ENCODE data around the gene COMMD4.

DNA sequence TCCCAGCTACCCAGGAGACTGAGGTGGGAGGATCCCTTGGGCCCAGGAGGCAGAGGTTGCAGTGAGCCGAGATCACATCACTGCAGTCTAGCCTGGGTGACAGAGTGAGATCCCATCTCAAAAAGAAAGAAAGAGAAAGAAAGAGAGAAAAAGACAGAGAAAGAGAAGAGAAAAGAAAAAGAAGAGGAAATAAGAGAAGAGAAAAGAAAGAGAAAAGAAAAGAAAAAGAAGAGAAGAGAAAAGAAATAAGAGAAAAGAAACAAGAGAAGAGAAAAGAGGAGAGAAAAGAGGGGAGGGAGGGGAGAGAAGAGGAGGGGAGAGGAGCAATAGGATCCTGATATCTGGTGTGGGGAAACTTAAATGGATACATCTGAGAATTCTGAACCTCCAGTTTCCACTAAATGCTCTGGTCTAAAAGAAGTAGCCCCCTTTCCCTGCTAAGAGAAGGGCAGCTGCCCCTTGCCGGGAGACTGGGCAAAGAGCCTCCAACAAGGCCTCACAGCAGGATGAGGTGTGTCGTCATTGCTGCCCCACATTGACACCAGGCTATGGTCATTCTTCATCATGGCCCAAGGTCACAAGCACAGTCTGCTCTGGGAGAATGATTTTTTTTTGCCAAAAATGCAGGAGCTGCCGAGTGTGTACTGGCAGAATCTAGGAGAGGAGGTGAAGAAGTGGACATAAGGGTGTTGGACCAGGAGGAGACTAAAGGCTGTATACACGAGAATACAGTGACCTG is 21.1 kb upstream of the COMMD4 start:
- TF ChIP-seq, protein P1, sequence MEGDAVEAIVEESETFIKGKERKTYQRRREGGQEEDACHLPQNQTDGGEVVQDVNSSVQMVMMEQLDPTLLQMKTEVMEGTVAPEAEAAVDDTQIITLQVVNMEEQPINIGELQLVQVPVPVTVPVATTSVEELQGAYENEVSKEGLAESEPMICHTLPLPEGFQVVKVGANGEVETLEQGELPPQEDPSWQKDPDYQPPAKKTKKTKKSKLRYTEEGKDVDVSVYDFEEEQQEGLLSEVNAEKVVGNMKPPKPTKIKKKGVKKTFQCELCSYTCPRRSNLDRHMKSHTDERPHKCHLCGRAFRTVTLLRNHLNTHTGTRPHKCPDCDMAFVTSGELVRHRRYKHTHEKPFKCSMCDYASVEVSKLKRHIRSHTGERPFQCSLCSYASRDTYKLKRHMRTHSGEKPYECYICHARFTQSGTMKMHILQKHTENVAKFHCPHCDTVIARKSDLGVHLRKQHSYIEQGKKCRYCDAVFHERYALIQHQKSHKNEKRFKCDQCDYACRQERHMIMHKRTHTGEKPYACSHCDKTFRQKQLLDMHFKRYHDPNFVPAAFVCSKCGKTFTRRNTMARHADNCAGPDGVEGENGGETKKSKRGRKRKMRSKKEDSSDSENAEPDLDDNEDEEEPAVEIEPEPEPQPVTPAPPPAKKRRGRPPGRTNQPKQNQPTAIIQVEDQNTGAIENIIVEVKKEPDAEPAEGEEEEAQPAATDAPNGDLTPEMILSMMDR (conservative IDR thresholded peaks at IDR 0.05 in 1 of 2, IDR thresholded peaks at IDR 0.05 in 1 of 2; ENCODE audit: extremely low read depth in 1 of 2, insufficient read depth in 1 of 2, low read depth in 1 of 2, low read length in 2 of 2): no peak
- no peak for TF ChIP-seq EZH2 (IDR thresholded peaks at IDR 0.05; ENCODE audit: borderline replicate concordance, low read length)

All from mammary epithelial cell (primary cell).